AG09309 (cell line): ENCODE data around the gene COX6B2.

Experiments used
- DNase-seq: peaks from one replicate; pipeline ENCODE4 v3.0.0-alpha.2; 2010; ENCODE audit warnings: low read depth
- H3K4me3 ChIP-seq: 2 replicates; pipeline ENCODE4 v1.5.1; 2011; ENCODE audit warnings: mild to moderate bottlenecking, low read depth, low read length, moderate library complexity; ENCODE audit not compliant: control insufficient read depth
- CTCF ChIP-seq: IDR thresholded peaks from 2 replicates; pipeline ENCODE4 v1.5.1; 2011; ENCODE audit warnings: mild to moderate bottlenecking, low read depth, low read length, inconsistent platforms; ENCODE audit not compliant: insufficient read depth, control insufficient read depth; ENCODE audit errors: missing control alignments

COX6B2 gene

GRCh38 chr19:55310498-55310897 is 44.0 kb downstream of the COX6B2 start:
- no peak for DNase-seq
- no peak for TF ChIP-seq CTCF
- H3K4me3 ChIP-seq, result no peak overlapping the region

GRCh38 chr19:55309448-55309847 is 45.1 kb downstream of the COX6B2 start:
- no peak for DNase-seq
- TF ChIP-seq CTCF, result no peak
- H3K4me3 ChIP-seq, result no peak overlapping the region

- DNase-seq, result no peak
- TF ChIP-seq CTCF, result no peak
- H3K4me3 ChIP-seq, result no peak overlapping the region
These were observed 46.2 kb downstream of the COX6B2 start for GRCh38 chr19:55308281-55308680.

- DNase-seq, result no peak
- no peak overlapping the region for H3K4me3 ChIP-seq
- TF ChIP-seq CTCF, result no peak
These were observed 47.8 kb downstream of the COX6B2 start for GRCh38 chr19:55306712-55307111.

- no peak for TF ChIP-seq CTCF
- DNase-seq, result no peak
These were observed 48.4 kb downstream of the COX6B2 start for GRCh38 chr19:55305983-55306562.

GRCh38 chr19:55305491-55305890 is 49.0 kb downstream of the COX6B2 start:
- no peak for DNase-seq
- no peak for TF ChIP-seq CTCF
- no peak overlapping the region for H3K4me3 ChIP-seq

More at GRCh38 chr19:55305983-55306562, 48.4 kb downstream of the COX6B2 start:
- H3K4me3 ChIP-seq, result no peak overlapping the region

GRCh38 chr19:55304980-55305379 is 49.5 kb downstream of the COX6B2 start:
- no peak for TF ChIP-seq CTCF
- no peak overlapping the region for H3K4me3 ChIP-seq
- no peak for DNase-seq
